Neural cell (in vitro differentiated cells): Measurements from ENCODE around the gene RHCE.

ENCODE experiments used
- EZH2 ChIP-seq: fragments of 200-600, 300-800 bp; shearing (Covaris generic), sonication (generic); IDR thresholded peaks from 2 replicates; pipeline ENCODE4 v1.6.1; 2014; ENCODE audit warnings: antibody characterized with exemption, low read length, borderline replicate concordance, mild to moderate bottlenecking; ENCODE audit not compliant: insufficient read depth, poor library complexity, severe bottlenecking
- POLR2AphosphoS5 ChIP-seq: IDR thresholded peaks from 2 replicates; pipeline ENCODE4 v1.6.1; 2012

- TF ChIP-seq EZH2 = no peak
- no peak for TF ChIP-seq POLR2AphosphoS5
Measured at GRCh38 chr1:25437672-25438071, 17.0 kb upstream of the RHCE start.
